Esophagus muscularis mucosa (tissue), 4 donors: ENCODE measurements around the gene CIAPIN1. TPM values are rescaled to one million over a fixed set of nuclear protein-coding genes. Genes with fewer than 3 reads are reported as not detected.
"Not testable (repeated sequence)": the region's sequence is repeated elsewhere in the genome, so short reads cannot be mapped to it uniquely, and the experiment has no call there.

Experiments used
- DNase-seq: peaks from one replicate; pipeline ENCODE4 v3.0.0-alpha.2; 2017; ENCODE audit errors: extremely low spot score
- H3K27ac ChIP-seq, 4 donors: fragments of 200-600 bp; sonication (generic); replicated peaks in 1 of 4; 1 replicate in 3 of 4; 2 replicates in 1 of 4; pipeline ENCODE4 v1.5.1; 2016 to 2019; ENCODE audit warnings: mild to moderate bottlenecking in 1 of 4
- H3K27me3 ChIP-seq, 4 donors: fragments of 200-600 bp; sonication (generic); one replicate each; pipeline versions ENCODE4 v1.5.1 to v1.6.0; 2016 to 2019
- H3K36me3 ChIP-seq, 4 donors: fragments of 200-600 bp; sonication (generic); one replicate each; pipeline ENCODE4 v1.5.1; 2016 to 2019
- H3K4me1 ChIP-seq, 4 donors: fragments of 200-600 bp; sonication (generic); one replicate each; pipeline ENCODE4 v1.5.1; 2016 to 2019
- H3K4me3 ChIP-seq, 4 donors: fragments of 200-600 bp; sonication (generic); 1 replicate in 2 of 4; 2 replicates in 2 of 4; pipeline ENCODE4 v1.5.1; 2016 to 2019; ENCODE audit warnings: mild to moderate bottlenecking in 4 of 4, moderate library complexity in 1 of 4
- H3K9me3 ChIP-seq, 4 donors: fragments of 200-600 bp; sonication (generic); 1 replicate in 3 of 4; 2 replicates in 1 of 4; pipeline ENCODE4 v1.5.1; 2016 to 2019
- CTCF ChIP-seq, 3 experiments: fragments of 200-600 bp in 2 of 3; fragments of 450-650 bp in 1 of 3; sonication (generic) in 2 of 3; IDR thresholded peaks; one replicate each; pipeline ENCODE4 v1.5.1; 2017 to 2019; ENCODE audit warnings: antibody characterized with exemption in 3 of 3, mild to moderate bottlenecking in 2 of 3, moderate library complexity in 1 of 3
- EP300 ChIP-seq: sonication (generic); formaldehyde crosslinking; IDR thresholded peaks from one replicate; pipeline ENCODE4 v1.6.1; 2017; ENCODE audit warnings: antibody characterized with exemption
- POLR2A ChIP-seq: fragments of 450-650 bp; IDR thresholded peaks from one replicate; pipeline ENCODE4 v1.6.1; 2017; ENCODE audit warnings: antibody characterized with exemption, moderate library complexity, mild to moderate bottlenecking, low read depth
- POLR2AphosphoS5 ChIP-seq, 2 donors: sonication (generic); formaldehyde crosslinking; IDR thresholded peaks; one replicate each; pipeline ENCODE4 v1.6.1; 2017; ENCODE audit warnings: antibody characterized with exemption in 2 of 2
- WGBS: methylation state at CpG from one replicate; pipeline ENCODE4 v1.1.5; 2018; 5-methylcytosine and 5-hydroxymethylcytosine counted together
- intact Hi-C: fragments of 100-400 bp; cut with DNase I; formaldehyde crosslinking; loops from one replicate; pipeline ENCODE4 v1.15.1; 2023
- total RNA-seq, 4 donors: library from RNA; depleted of rRNA; stranded (reverse); fragments of >200 nt; gene quantifications; one replicate each; pipeline versions ENCODE4 v1.1.0 to v1.2.1, GENCODE V29; 2016

Gene CIAPIN1
- total RNA-seq, 4 donors from 2014 or later = 24.0 to 27.0 (median 26.0) TPM

- WGBS = 65% methylated on average over 17 of the region's 17 CpGs
- TF ChIP-seq EP300 (no peak), CTCF (IDR thresholded peaks at IDR 0.05) (no peak), POLR2AphosphoS5 (IDR thresholded peaks at IDR 0.05) (no peak), POLR2A (no peak)
- Histone ChIP-seq H3K4me1 (peaks cover 0 to 5% (median 0%) of the 10 kb centered on the region in 4 donors), H3K36me3 (no peaks in the 10 kb centered on the region), H3K27ac (no peak within 1 kb of the TSS), H3K4me3 (no peak within 1 kb of the TSS), H3K9me3 (no peaks in the 10 kb centered on the region), H3K27me3 (no peaks in the 10 kb centered on the region)
- DNase-seq = no peak
- intact Hi-C loops = no loop called here
Measured at GRCh38 chr16:57403965-57404817, 43.0 kb downstream of the CIAPIN1 start, which contains the start of gene CCL17. CCL17 (plus strand) TSS chr16:57404767; CDS start chr16:57413933, 9,166 bp downstream.

GRCh38 chr16:57401943-57402640, 45.1 kb downstream of the CIAPIN1 start:
- H3K27ac ChIP-seq = no peak overlapping the region
- WGBS = 58% methylated on average over 6 of the region's 7 CpGs
- no peak overlapping the region for H3K4me3 ChIP-seq
- no peak for TF ChIP-seq POLR2AphosphoS5 (IDR thresholded peaks at IDR 0.05)
- TF ChIP-seq EP300 = no peak
- TF ChIP-seq POLR2A = no peak
- TF ChIP-seq CTCF (IDR thresholded peaks at IDR 0.05) = no peak
- H3K4me1 ChIP-seq = no peaks in the 10 kb centered on the region
- no peak for DNase-seq
- H3K36me3 ChIP-seq = no peaks in the 10 kb centered on the region
- H3K27me3 ChIP-seq = no peaks in the 10 kb centered on the region
- H3K9me3 ChIP-seq = no peaks in the 10 kb centered on the region
- intact Hi-C loops = no loop called here

GRCh38 chr16:57397493-57397892, 49.7 kb downstream of the CIAPIN1 start:
- intact Hi-C loops, H3K4me3 ChIP-seq, H3K36me3 ChIP-seq, H3K27ac ChIP-seq, H3K4me1 ChIP-seq, DNase-seq, H3K27me3 ChIP-seq, H3K9me3 ChIP-seq: not testable (repeated sequence)
- WGBS = 84% methylated on average over 4 of the region's 4 CpGs

- Histone ChIP-seq H3K36me3 (no peaks in the 10 kb centered on the region), H3K4me3 (no peak overlapping the region)
- WGBS = 79% methylated on average over 4 of the region's 4 CpGs
Measured at GRCh38 chr16:57396786-57397185, 50.4 kb downstream of the CIAPIN1 start.

More at GRCh38 chr16:57396786-57397185, 50.4 kb downstream of the CIAPIN1 start:
- Histone ChIP-seq H3K27me3 (no peaks in the 10 kb centered on the region), H3K9me3 (no peaks in the 10 kb centered on the region), H3K27ac (no peak overlapping the region), H3K4me1 (peaks cover 0 to 4% (median 0%) of the 10 kb centered on the region in 4 donors)
- no peak for DNase-seq
- intact Hi-C loops = no loop called here
- TF ChIP-seq CTCF (IDR thresholded peaks at IDR 0.05) (no peak), EP300 (no peak), POLR2AphosphoS5 (IDR thresholded peaks at IDR 0.05) (no peak), POLR2A (no peak)
